MCF 10A (cell line): ENCODE results near the gene RBFOX2. TPM values are rescaled to one million over a fixed set of nuclear protein-coding genes. Genes with fewer than 3 reads are reported as not detected.

Experiments
- BruUV-seq: library from RNA; stranded (reverse); fragments of 400-500 nt; replicated peaks from 2 replicates; lab custom pipeline; 2021; lab: Mats Ljungman, UMichigan
- CTCF ChIA-PET: fragments of 300-600 bp; sonication (Branson Sonifier 250); formaldehyde crosslinking; extraction: SDS; loops from one replicate; lab custom pipeline; 2021; ENCODE audit warnings: antibody characterized with exemption, inconsistent platforms; lab: Yijun Ruan, JAX
- POLR2A ChIA-PET: fragments of 300-600, 350-650 bp; sonication (Branson Sonifier 250); formaldehyde crosslinking; extraction: SDS; loops from one replicate; lab custom pipeline; 2020; ENCODE audit warnings: antibody characterized with exemption, inconsistent platforms; lab: Yijun Ruan, JAX
- DNase-seq: peaks from one replicate; pipeline ENCODE4 v3.0.0-alpha.2; 2018; ENCODE audit not compliant: unreplicated experiment
- H3K27ac Mint-ChIP-seq: one replicate; pipeline ENCODE4 v1.8.0; 2022; ENCODE audit warnings: mild to moderate bottlenecking, low read depth, mixed read lengths; ENCODE audit not compliant: unreplicated experiment
- H3K27me3 Mint-ChIP-seq: one replicate; pipeline ENCODE4 v1.8.0; 2022; ENCODE audit warnings: mixed read lengths; ENCODE audit not compliant: insufficient read depth, unreplicated experiment
- H3K36me3 Mint-ChIP-seq: one replicate; pipeline ENCODE4 v1.8.0; 2022; ENCODE audit warnings: mild to moderate bottlenecking, moderate library complexity, mixed read lengths; ENCODE audit not compliant: insufficient read depth, unreplicated experiment
- H3K4me1 Mint-ChIP-seq: one replicate; pipeline ENCODE4 v1.8.0; 2022; ENCODE audit warnings: mixed read lengths; ENCODE audit not compliant: insufficient read depth, unreplicated experiment
- H3K4me3 Mint-ChIP-seq: one replicate; pipeline ENCODE4 v1.8.0; 2022; ENCODE audit warnings: mild to moderate bottlenecking, moderate library complexity, mixed read lengths; ENCODE audit not compliant: unreplicated experiment
- H3K9me3 Mint-ChIP-seq: one replicate; pipeline ENCODE4 v1.8.0; 2022; ENCODE audit warnings: mixed read lengths; ENCODE audit not compliant: unreplicated experiment
- CTCF ChIP-seq: fragments of 200-600 bp; IDR thresholded peaks from one replicate; pipeline ENCODE4 v1.8.0; 2022; ENCODE audit warnings: antibody characterized with exemption, mild to moderate bottlenecking; ENCODE audit not compliant: unreplicated experiment
- intact Hi-C: fragments of 100-400 bp; cut with micrococcal nuclease; formaldehyde crosslinking; loops from 2 replicates; pipeline ENCODE4 v1.14.1; 2022
- total RNA-seq: library from RNA; stranded (reverse); gene quantifications from 2 replicates; pipeline ENCODE4 v1.2.3, GENCODE V29; 2022

The RBFOX2 gene
- total RNA-seq, 1 experiment from 2014 or later: 89.4 TPM

- H3K4me1 Mint-ChIP-seq: no peaks in the 10 kb centered on the region
- no peaks in the 10 kb centered on the region for H3K27me3 Mint-ChIP-seq
- DNase-seq: no peak
- ChIA-PET CTCF (interaction anchor here (0.7 to 1.2 kb wide), 3 partner anchors 13 to 326 kb away, joined by 3 read pairs; no protein-coding TSS in a partner anchor), POLR2A (interaction anchor here (1.3 kb wide), 2 partner anchors 28 to 108 kb away, joined by 3 to 4 read pairs; partner anchors contain the start of gene APOL6)
- no peak overlapping the region for H3K27ac Mint-ChIP-seq
- intact Hi-C loops: loop anchor here (5.0 kb wide), 1 partner anchor 366 kb away; no protein-coding TSS in a partner anchor
- BruUV-seq: no TSS peak
- H3K4me3 Mint-ChIP-seq: no peak overlapping the region
- no peak for TF ChIP-seq CTCF
- peaks cover 97% of the 10 kb centered on the region for H3K36me3 Mint-ChIP-seq
- H3K9me3 Mint-ChIP-seq: no peaks in the 10 kb centered on the region
Observed at GRCh38 chr22:35756722-35757121, 271.9 kb downstream of the RBFOX2 start.

GRCh38 chr22:35754761-35755160 is 273.9 kb downstream of the RBFOX2 start:
- ChIA-PET POLR2A (interaction anchor here (0.7 to 1.1 kb wide), 3 partner anchors 13 to 163 kb away, joined by 3 read pairs; no protein-coding TSS in a partner anchor), CTCF (interaction anchor here (1.4 to 1.8 kb wide), 2 partner anchors 127 to 370 kb away, joined by 3 to 10 read pairs; no protein-coding TSS in a partner anchor)
- no peak for TF ChIP-seq CTCF
- no peak for DNase-seq
- Mint-ChIP-seq H3K27me3 (no peaks in the 10 kb centered on the region), H3K9me3 (no peaks in the 10 kb centered on the region), H3K27ac (no peak overlapping the region), H3K36me3 (peaks cover 79% of the 10 kb centered on the region), H3K4me1 (no peaks in the 10 kb centered on the region), H3K4me3 (no peak overlapping the region)
- no TSS peak for BruUV-seq
- intact Hi-C loops: loop anchor here (5.0 kb wide), 1 partner anchor 368 kb away; no protein-coding TSS in a partner anchor

- CTCF ChIA-PET: interaction anchor here (0.6 to 1.5 kb wide), 2 partner anchors 122 to 126 kb away, joined by 3 read pairs; no protein-coding TSS in a partner anchor
- Mint-ChIP-seq H3K27ac (no peak overlapping the region), H3K4me3 (no peak overlapping the region), H3K4me1 (no peaks in the 10 kb centered on the region), H3K9me3 (no peaks in the 10 kb centered on the region), H3K36me3 (peaks cover 71% of the 10 kb centered on the region), H3K27me3 (no peaks in the 10 kb centered on the region)
- DNase-seq: no peak
- intact Hi-C loops: no loop called here
- TF ChIP-seq CTCF: no peak
- POLR2A ChIA-PET: no interaction called here
- no TSS peak for BruUV-seq
Observed at GRCh38 chr22:35752863-35753189, 275.8 kb downstream of the RBFOX2 start.

GRCh38 chr22:35752006-35752862 is 276.4 kb downstream of the RBFOX2 start:
- DNase-seq: no peak
- BruUV-seq: no TSS peak
- POLR2A ChIA-PET: interaction anchor here (1.3 to 2.1 kb wide), 2 partner anchors 10 to 12 kb away, joined by 3 to 8 read pairs; no protein-coding TSS in a partner anchor
- intact Hi-C loops: no loop called here
- H3K4me3 Mint-ChIP-seq: no peak overlapping the region
- H3K27ac Mint-ChIP-seq: no peak overlapping the region
- peaks cover 69% of the 10 kb centered on the region for H3K36me3 Mint-ChIP-seq
- TF ChIP-seq CTCF: no peak
- H3K4me1 Mint-ChIP-seq: no peaks in the 10 kb centered on the region
- H3K9me3 Mint-ChIP-seq: no peaks in the 10 kb centered on the region
- H3K27me3 Mint-ChIP-seq: no peaks in the 10 kb centered on the region
- CTCF ChIA-PET: interaction anchor here (1.5 kb wide), 1 partner anchor 121 kb away, joined by 3 read pairs; no protein-coding TSS in a partner anchor
